Osteocyte (in vitro differentiated cells): ENCODE measurements around the gene RIMBP3C. TPM values are rescaled to one million over a fixed set of nuclear protein-coding genes. Genes with fewer than 3 reads are reported as not detected.
"Not testable (repeated sequence)": the region's sequence is repeated elsewhere in the genome, so short reads cannot be mapped to it uniquely, and the experiment has no call there.

Source experiments
- DNase-seq: peaks from one replicate; pipeline ENCODE4 v3.0.0; 2021; ENCODE audit warnings: mixed read lengths; ENCODE audit not compliant: unreplicated experiment; ENCODE audit errors: extremely low spot score
- H3K27ac Mint-ChIP-seq: one replicate; pipeline ENCODE4 v1.8.0; 2021; ENCODE audit warnings: mild to moderate bottlenecking, mixed read lengths; ENCODE audit not compliant: unreplicated experiment
- H3K27me3 Mint-ChIP-seq: one replicate; pipeline ENCODE4 v1.8.0; 2021; ENCODE audit warnings: mixed read lengths; ENCODE audit not compliant: unreplicated experiment
- H3K36me3 Mint-ChIP-seq: one replicate; pipeline ENCODE4 v1.8.0; 2021; ENCODE audit warnings: mixed read lengths; ENCODE audit not compliant: unreplicated experiment
- H3K4me1 Mint-ChIP-seq: one replicate; pipeline ENCODE4 v1.8.0; 2021; ENCODE audit warnings: mixed read lengths; ENCODE audit not compliant: unreplicated experiment
- H3K4me3 Mint-ChIP-seq: one replicate; pipeline ENCODE4 v1.8.0; 2021; ENCODE audit warnings: mild to moderate bottlenecking, moderate library complexity, mixed read lengths; ENCODE audit not compliant: unreplicated experiment
- H3K9me3 Mint-ChIP-seq: one replicate; pipeline ENCODE4 v1.8.0; 2021; ENCODE audit warnings: mixed read lengths; ENCODE audit not compliant: unreplicated experiment
- total RNA-seq: library from RNA; stranded (reverse); gene quantifications from 2 replicates; pipeline ENCODE4 v1.2.1, GENCODE V29; 2021
- TF ChIP-seq, protein P1 (sequence below): fragments of 200-600 bp; sonication (generic); IDR thresholded peaks from 2 replicates; pipeline ENCODE4 v1.5.0; 2021; ENCODE audit warnings: antibody characterized with exemption, mild to moderate bottlenecking, moderate library complexity

The RIMBP3C gene
- total RNA-seq, 1 donor from 2014 or later, result not detected

GRCh38 chr22:21563912-21564311, 12.7 kb upstream of the RIMBP3C start:
- Mint-ChIP-seq H3K36me3 (no peaks in the 10 kb centered on the region), H3K27ac (no peak overlapping the region), H3K27me3 (peaks cover 2% of the 10 kb centered on the region), H3K9me3 (no peaks in the 10 kb centered on the region), H3K4me1 (peaks cover 5% of the 10 kb centered on the region), H3K4me3 (no peak overlapping the region)
- TF ChIP-seq, protein P1, sequence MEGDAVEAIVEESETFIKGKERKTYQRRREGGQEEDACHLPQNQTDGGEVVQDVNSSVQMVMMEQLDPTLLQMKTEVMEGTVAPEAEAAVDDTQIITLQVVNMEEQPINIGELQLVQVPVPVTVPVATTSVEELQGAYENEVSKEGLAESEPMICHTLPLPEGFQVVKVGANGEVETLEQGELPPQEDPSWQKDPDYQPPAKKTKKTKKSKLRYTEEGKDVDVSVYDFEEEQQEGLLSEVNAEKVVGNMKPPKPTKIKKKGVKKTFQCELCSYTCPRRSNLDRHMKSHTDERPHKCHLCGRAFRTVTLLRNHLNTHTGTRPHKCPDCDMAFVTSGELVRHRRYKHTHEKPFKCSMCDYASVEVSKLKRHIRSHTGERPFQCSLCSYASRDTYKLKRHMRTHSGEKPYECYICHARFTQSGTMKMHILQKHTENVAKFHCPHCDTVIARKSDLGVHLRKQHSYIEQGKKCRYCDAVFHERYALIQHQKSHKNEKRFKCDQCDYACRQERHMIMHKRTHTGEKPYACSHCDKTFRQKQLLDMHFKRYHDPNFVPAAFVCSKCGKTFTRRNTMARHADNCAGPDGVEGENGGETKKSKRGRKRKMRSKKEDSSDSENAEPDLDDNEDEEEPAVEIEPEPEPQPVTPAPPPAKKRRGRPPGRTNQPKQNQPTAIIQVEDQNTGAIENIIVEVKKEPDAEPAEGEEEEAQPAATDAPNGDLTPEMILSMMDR, result no peak
- DNase-seq, result no peak

DNA sequence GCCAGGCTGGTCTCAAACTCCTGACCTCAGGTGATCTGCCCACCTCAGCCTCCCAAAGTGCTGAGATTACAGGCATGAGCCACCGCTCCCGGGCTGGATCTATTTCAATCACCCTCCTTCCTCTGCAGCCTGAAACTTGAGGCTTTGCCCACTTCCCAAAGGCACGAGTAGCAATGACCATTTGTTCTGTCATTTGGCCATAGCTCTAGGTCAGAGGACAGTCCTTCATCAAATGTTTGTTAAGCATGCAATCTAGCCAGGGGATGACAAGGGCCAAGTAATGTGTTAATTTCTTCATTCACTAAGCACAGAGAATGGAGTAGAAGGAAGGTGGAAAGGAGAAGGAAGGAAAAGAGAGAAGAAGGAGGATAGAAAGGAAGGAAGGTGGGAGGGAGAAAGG, 9.4 kb upstream of the RIMBP3C start:
- not testable (repeated sequence) for H3K27me3 Mint-ChIP-seq, H3K4me1 Mint-ChIP-seq, H3K4me3 Mint-ChIP-seq, H3K27ac Mint-ChIP-seq, H3K9me3 Mint-ChIP-seq, H3K36me3 Mint-ChIP-seq, DNase-seq

GRCh38 chr22:21559345-21560125, 8.3 kb upstream of the RIMBP3C start:
- not testable (repeated sequence) for DNase-seq, H3K9me3 Mint-ChIP-seq, H3K4me3 Mint-ChIP-seq, H3K4me1 Mint-ChIP-seq, H3K36me3 Mint-ChIP-seq, H3K27ac Mint-ChIP-seq, H3K27me3 Mint-ChIP-seq

DNA sequence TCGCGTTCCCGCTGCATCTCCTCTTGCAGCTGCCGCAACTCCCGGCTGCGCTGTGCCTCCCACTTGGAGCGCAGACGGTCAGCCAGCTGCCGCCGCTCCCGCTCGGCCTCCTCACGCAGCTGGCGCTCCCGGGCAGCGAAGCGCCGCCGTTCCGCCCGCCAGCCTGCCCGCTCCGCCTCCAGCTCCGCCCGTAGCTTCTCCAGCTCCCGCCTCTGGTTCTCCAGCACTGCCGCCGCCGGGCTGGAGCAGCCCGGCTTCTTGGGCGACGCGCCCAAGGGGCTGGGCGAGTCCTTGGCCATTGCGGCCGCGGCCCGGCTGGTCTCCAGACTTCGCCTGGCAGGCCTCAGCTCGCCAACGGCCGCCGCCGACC, 598 bp downstream of the RIMBP3C start:
- not testable (repeated sequence) for H3K27me3 Mint-ChIP-seq, DNase-seq, H3K4me3 Mint-ChIP-seq

GRCh38 chr22:21550008-21550677, 1.1 kb downstream of the RIMBP3C start:
- H3K27me3 Mint-ChIP-seq, H3K9me3 Mint-ChIP-seq, DNase-seq, H3K36me3 Mint-ChIP-seq, H3K27ac Mint-ChIP-seq, H3K4me3 Mint-ChIP-seq, H3K4me1 Mint-ChIP-seq: not testable (repeated sequence)

More for the DNA sequence above, 598 bp downstream of the RIMBP3C start:
- H3K36me3 Mint-ChIP-seq, H3K4me1 Mint-ChIP-seq, H3K9me3 Mint-ChIP-seq, H3K27ac Mint-ChIP-seq: not testable (repeated sequence)

DNA sequence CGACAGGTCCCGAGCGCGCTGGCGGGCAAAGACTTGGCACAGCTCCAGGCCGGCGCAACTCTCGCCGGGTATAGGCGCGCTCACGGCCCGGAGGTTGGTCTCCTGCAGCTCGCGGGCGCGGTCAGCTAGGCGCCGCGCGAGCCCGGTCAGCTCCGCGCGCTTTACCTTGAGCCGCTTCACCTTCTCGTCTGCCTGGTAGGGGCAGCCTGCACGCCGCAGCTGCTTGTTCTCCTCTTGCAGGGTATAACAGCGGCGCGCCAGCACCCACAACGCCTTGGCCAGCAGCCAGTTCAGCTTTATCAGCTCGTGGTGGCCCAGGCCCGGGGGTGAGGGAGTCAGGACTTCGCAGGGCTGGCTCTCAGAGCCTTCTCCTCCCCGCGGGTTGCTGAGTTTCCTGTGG, 1.7 kb downstream of the RIMBP3C start:
- not testable (repeated sequence) for H3K36me3 Mint-ChIP-seq, H3K4me3 Mint-ChIP-seq, H3K27me3 Mint-ChIP-seq, H3K9me3 Mint-ChIP-seq, DNase-seq, H3K4me1 Mint-ChIP-seq, H3K27ac Mint-ChIP-seq

DNA sequence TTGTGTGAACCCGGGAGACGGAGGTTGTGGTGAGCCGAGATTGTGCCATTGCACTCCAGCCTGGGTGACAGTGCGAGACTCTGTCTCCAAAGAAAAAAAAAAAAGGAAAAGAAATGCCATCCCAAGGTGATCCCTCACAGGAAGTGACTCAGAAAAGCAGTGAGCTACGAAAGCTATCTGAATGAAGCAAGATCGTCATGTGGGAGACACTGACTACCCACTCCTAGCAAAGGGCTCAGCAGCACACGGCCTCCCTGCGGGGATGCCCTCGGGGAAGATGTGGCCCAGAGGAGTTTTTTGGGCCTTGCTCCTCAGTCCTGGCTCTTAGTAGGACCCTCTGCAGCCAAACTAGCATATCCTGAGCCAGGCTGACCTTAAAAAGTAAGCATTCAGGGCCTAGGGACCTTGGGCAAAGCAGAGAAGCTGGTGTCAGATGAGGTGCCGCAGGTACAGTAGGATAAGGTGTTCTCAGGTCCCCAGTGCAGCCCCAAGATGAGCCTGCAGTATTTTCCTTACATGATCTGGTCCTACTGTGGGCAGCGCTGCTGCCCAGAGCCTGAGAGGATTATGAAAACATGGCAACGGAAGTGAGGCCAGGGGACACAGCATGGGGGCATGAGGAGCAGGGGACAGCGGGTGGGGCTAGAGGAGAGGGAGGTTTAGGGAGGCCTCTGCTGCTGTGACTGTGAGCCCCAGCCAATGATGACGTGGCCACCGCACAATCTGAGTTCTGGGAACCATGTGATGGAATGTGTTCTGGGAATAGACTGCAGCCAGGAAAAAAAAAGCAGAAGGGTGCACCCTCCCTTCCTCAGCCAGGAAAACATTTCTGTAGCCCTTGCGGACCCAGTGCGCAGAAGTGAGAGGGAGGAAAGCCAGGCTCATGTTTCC, 6.6 kb downstream of the RIMBP3C start:
- H3K36me3 Mint-ChIP-seq, H3K27me3 Mint-ChIP-seq, H3K9me3 Mint-ChIP-seq, H3K27ac Mint-ChIP-seq, H3K4me1 Mint-ChIP-seq, H3K4me3 Mint-ChIP-seq: not testable (repeated sequence)
- DNase-seq, result peak; percentile 8

GRCh38 chr22:21539862-21540261, 11.4 kb downstream of the RIMBP3C start:
- H3K9me3 Mint-ChIP-seq, H3K27me3 Mint-ChIP-seq, H3K27ac Mint-ChIP-seq, DNase-seq, H3K4me1 Mint-ChIP-seq, H3K36me3 Mint-ChIP-seq, H3K4me3 Mint-ChIP-seq: not testable (repeated sequence)

GRCh38 chr22:21532863-21533648, 18.2 kb downstream of the RIMBP3C start:
- H3K36me3 Mint-ChIP-seq, H3K27ac Mint-ChIP-seq, H3K4me1 Mint-ChIP-seq, H3K27me3 Mint-ChIP-seq, H3K9me3 Mint-ChIP-seq, DNase-seq, H3K4me3 Mint-ChIP-seq: not testable (repeated sequence)

- H3K9me3 Mint-ChIP-seq, H3K4me3 Mint-ChIP-seq, H3K4me1 Mint-ChIP-seq: not testable (repeated sequence)
These were observed 19.7 kb downstream of the RIMBP3C start for GRCh38 chr22:21531525-21531924.

More at GRCh38 chr22:21531525-21531924, 19.7 kb downstream of the RIMBP3C start:
- not testable (repeated sequence) for DNase-seq, H3K36me3 Mint-ChIP-seq, H3K27me3 Mint-ChIP-seq, H3K27ac Mint-ChIP-seq
